ENCODE data around the gene TBC1D22A. TPM values are rescaled to one million over a fixed set of nuclear protein-coding genes. Genes with fewer than 3 reads are reported as not detected.

TBC1D22A gene
- total and polyA plus RNA-seq, 10 of the 15 experiments (the other 5 are each of a cell fraction or from before 2014, with no cell fraction given): 0.63 to 44.7 (median 27.4) TPM

GRCh38 chr22:47124451-47124881 lies 362.0 kb downstream of the TBC1D22A start:
- no peak overlapping the region for H3K4me2 ChIP-seq (ENCODE audit: control insufficient read depth, insufficient read depth)
- ChIA-PET CTCF (interaction anchor here (0.6 kb wide), 1 partner anchor 303 kb away, joined by 3 read pairs; no protein-coding TSS in a partner anchor), RAD21 (ENCODE audit: unreplicated experiment) (no interaction called here), SMC1A (ENCODE audit: uncharacterized antibody, unreplicated experiment) (no interaction called here), POLR2A (no interaction called here)
- no peaks in the 10 kb centered on the region for H4K20me1 ChIP-seq (ENCODE audit: control insufficient read depth, insufficient read depth)
- BruUV-seq (replicated peaks): no TSS peak
- H3K36me3 ChIP-seq (ENCODE audit: control insufficient read depth in 2 of 2, insufficient read depth in 2 of 2, low read length in 1 of 2): no peaks in the 10 kb centered on the region; a peak in 1 of 4 replicates
- in situ Hi-C loops (cut with MboI) (no loop called here), intact Hi-C loops (cut with micrococcal nuclease; ENCODE audit: unreplicated experiment) (no loop called here)
- DNase-seq (ENCODE audit: low read depth, low spot score): no peak
- WGBS (ENCODE audit: insufficient coverage, insufficient replicate concordance, low lambda C conversion rate, missing lambda C conversion rate): 86% methylated on average over 14 of the region's 15 CpGs
- no peak overlapping the region for H3K27ac ChIP-seq (ENCODE audit: control insufficient read depth, insufficient read depth)
- no peak overlapping the region for H3K9ac ChIP-seq (ENCODE audit: control insufficient read depth, insufficient read depth, low read length)
- TF ChIP-seq MXI1 (IDR thresholded peaks at IDR 0.05; ENCODE audit: low read depth, low read length) (no peak), SRF (IDR thresholded peaks at IDR 0.05; ENCODE audit: low read depth in 2 of 2, low read length in 2 of 2) (no peak)
- H3K4me3 ChIP-seq: no peak overlapping the region
- H3K27me3 ChIP-seq (replicated peaks in 1 of 2; ENCODE audit: control insufficient read depth in 2 of 2, insufficient read depth in 2 of 2, low read length in 1 of 2): no peaks in the 10 kb centered on the region
- no peak for FAIRE-seq
- no peaks in the 10 kb centered on the region for H3K79me2 ChIP-seq (ENCODE audit: control insufficient read depth, insufficient read depth, low read length)
- H3K9me3 ChIP-seq (replicated peaks; ENCODE audit: control insufficient read depth, insufficient read depth, low read length): no peaks in the 10 kb centered on the region
- no peak for ATAC-seq
- H3K4me1 ChIP-seq (ENCODE audit: control insufficient read depth, insufficient read depth, low read length): no peaks in the 10 kb centered on the region
- no peak overlapping the region for H2AFZ ChIP-seq (ENCODE audit: control insufficient read depth, low read depth, low read length)

- RAD21 ChIA-PET (ENCODE audit: unreplicated experiment): no interaction called here
- no peaks in the 10 kb centered on the region for H3K4me1 ChIP-seq (ENCODE audit: control insufficient read depth, insufficient read depth, low read length)
- BruUV-seq (replicated peaks): no TSS peak
- WGBS (ENCODE audit: insufficient coverage, insufficient replicate concordance, low lambda C conversion rate, missing lambda C conversion rate): 98% methylated on average over 13 of the region's 14 CpGs
- no peaks in the 10 kb centered on the region for H4K20me1 ChIP-seq (ENCODE audit: control insufficient read depth, insufficient read depth)
- no peaks in the 10 kb centered on the region for H3K9me3 ChIP-seq (replicated peaks; ENCODE audit: control insufficient read depth, insufficient read depth, low read length)
- in situ Hi-C loops (cut with MboI) (no loop called here), intact Hi-C loops (cut with micrococcal nuclease; ENCODE audit: unreplicated experiment) (no loop called here)
- FAIRE-seq (no peak), DNase-seq (ENCODE audit: low read depth, low spot score) (no peak), ATAC-seq (no peak)
- H3K79me2 ChIP-seq (ENCODE audit: control insufficient read depth, insufficient read depth, low read length): no peaks in the 10 kb centered on the region
- H3K27me3 ChIP-seq (replicated peaks in 1 of 2; ENCODE audit: control insufficient read depth in 2 of 2, insufficient read depth in 2 of 2, low read length in 1 of 2): no peaks in the 10 kb centered on the region
- no peaks in the 10 kb centered on the region; a peak in 1 of 4 replicates for H3K36me3 ChIP-seq (ENCODE audit: control insufficient read depth in 2 of 2, insufficient read depth in 2 of 2, low read length in 1 of 2)
- SMC1A ChIA-PET (ENCODE audit: uncharacterized antibody, unreplicated experiment): no interaction called here
- no peak overlapping the region for H3K4me2 ChIP-seq (ENCODE audit: control insufficient read depth, insufficient read depth)
- POLR2A ChIA-PET: no interaction called here
- CTCF ChIA-PET: no interaction called here
- no peak for TF ChIP-seq NR2F1 (conservative IDR thresholded peaks at IDR 0.05)
- TF ChIP-seq SMAD5 (IDR thresholded peaks at IDR 0.05; ENCODE audit: low read depth): no peak
- TF ChIP-seq EP300 (IDR thresholded peaks at IDR 0.05; ENCODE audit: borderline replicate concordance in 1 of 2, control insufficient read depth in 1 of 2, low read depth in 2 of 2, low read length in 2 of 2): no peak
- no peak for TF ChIP-seq RCOR1 (conservative IDR thresholded peaks at IDR 0.05; ENCODE audit: low read depth, low read length)
- no peak for TF ChIP-seq CBFB (IDR thresholded peaks at IDR 0.05; ENCODE audit: low read depth)
- TF ChIP-seq, protein P1, sequence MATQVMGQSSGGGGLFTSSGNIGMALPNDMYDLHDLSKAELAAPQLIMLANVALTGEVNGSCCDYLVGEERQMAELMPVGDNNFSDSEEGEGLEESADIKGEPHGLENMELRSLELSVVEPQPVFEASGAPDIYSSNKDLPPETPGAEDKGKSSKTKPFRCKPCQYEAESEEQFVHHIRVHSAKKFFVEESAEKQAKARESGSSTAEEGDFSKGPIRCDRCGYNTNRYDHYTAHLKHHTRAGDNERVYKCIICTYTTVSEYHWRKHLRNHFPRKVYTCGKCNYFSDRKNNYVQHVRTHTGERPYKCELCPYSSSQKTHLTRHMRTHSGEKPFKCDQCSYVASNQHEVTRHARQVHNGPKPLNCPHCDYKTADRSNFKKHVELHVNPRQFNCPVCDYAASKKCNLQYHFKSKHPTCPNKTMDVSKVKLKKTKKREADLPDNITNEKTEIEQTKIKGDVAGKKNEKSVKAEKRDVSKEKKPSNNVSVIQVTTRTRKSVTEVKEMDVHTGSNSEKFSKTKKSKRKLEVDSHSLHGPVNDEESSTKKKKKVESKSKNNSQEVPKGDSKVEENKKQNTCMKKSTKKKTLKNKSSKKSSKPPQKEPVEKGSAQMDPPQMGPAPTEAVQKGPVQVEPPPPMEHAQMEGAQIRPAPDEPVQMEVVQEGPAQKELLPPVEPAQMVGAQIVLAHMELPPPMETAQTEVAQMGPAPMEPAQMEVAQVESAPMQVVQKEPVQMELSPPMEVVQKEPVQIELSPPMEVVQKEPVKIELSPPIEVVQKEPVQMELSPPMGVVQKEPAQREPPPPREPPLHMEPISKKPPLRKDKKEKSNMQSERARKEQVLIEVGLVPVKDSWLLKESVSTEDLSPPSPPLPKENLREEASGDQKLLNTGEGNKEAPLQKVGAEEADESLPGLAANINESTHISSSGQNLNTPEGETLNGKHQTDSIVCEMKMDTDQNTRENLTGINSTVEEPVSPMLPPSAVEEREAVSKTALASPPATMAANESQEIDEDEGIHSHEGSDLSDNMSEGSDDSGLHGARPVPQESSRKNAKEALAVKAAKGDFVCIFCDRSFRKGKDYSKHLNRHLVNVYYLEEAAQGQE (IDR thresholded peaks at IDR 0.05; ENCODE audit: low read depth, low read length): no peak
- TF ChIP-seq FOS (IDR thresholded peaks at IDR 0.05; ENCODE audit: borderline replicate concordance, extremely low read depth, insufficient read length): no peak
- TF ChIP-seq BMI1 (IDR thresholded peaks at IDR 0.05; ENCODE audit: borderline replicate concordance): no peak
- no peak for TF ChIP-seq TAF1 (IDR thresholded peaks at IDR 0.05; ENCODE audit: borderline replicate concordance, low read depth, low read length)
- TF ChIP-seq CHD4 (IDR thresholded peaks at IDR 0.05): no peak
- TF ChIP-seq SIN3A (IDR thresholded peaks at IDR 0.05; ENCODE audit: low read depth, low read length): no peak
- no peak for TF ChIP-seq HCFC1 (IDR thresholded peaks at IDR 0.05; ENCODE audit: low read length)
- no peak overlapping the region for H3K4me3 ChIP-seq
- H3K9ac ChIP-seq (ENCODE audit: control insufficient read depth, insufficient read depth, low read length): no peak overlapping the region
- no peak overlapping the region for H3K27ac ChIP-seq (ENCODE audit: control insufficient read depth, insufficient read depth)
- H2AFZ ChIP-seq (ENCODE audit: control insufficient read depth, low read depth, low read length): no peak overlapping the region
Measured at GRCh38 chr22:47124961-47125360, 362.5 kb downstream of the TBC1D22A start.

Data from GM12878 (cell line).